H9 (cell line): ENCODE data around the gene SYT7. TPM values are rescaled to one million over a fixed set of nuclear protein-coding genes. Genes with fewer than 3 reads are reported as not detected.

Experiments
- DNase-seq: peaks from one replicate; pipeline ENCODE4 v3.0.0-alpha.2; 2017
- H2AFZ ChIP-seq: one replicate; pipeline ENCODE4 v1.6.1; 2013; ENCODE audit warnings: mild to moderate bottlenecking, low read length, control low read depth, moderate library complexity
- H2AK5ac ChIP-seq: 2 replicates; pipeline ENCODE4 v1.6.1; 2013; ENCODE audit warnings: low read length, control low read depth, mixed read lengths; ENCODE audit not compliant: insufficient read length
- H2BK120ac ChIP-seq: one replicate; pipeline ENCODE4 v1.6.1; 2013; ENCODE audit warnings: low read depth, mild to moderate bottlenecking, low read length, control low read depth, inconsistent platforms; ENCODE audit not compliant: poor library complexity, severe bottlenecking
- H2BK12ac ChIP-seq: 2 replicates; pipeline ENCODE4 v1.6.1; 2013; ENCODE audit warnings: low read length, control low read depth, mixed read lengths, low read depth; ENCODE audit not compliant: insufficient read length
- H2BK15ac ChIP-seq: 2 replicates; pipeline ENCODE4 v1.6.1; 2013; ENCODE audit warnings: low read depth, low read length, control low read depth
- H2BK20ac ChIP-seq: one replicate; pipeline ENCODE4 v1.6.1; 2013; ENCODE audit warnings: low read depth, mild to moderate bottlenecking, low read length, control low read depth, inconsistent platforms; ENCODE audit not compliant: poor library complexity, severe bottlenecking
- H2BK5ac ChIP-seq: 2 replicates; pipeline ENCODE4 v1.6.1; 2013; ENCODE audit warnings: low read length, control low read depth, mixed read lengths; ENCODE audit not compliant: insufficient read length
- H3K14ac ChIP-seq: 2 replicates; pipeline ENCODE4 v1.6.1; 2013; ENCODE audit warnings: low read length, control low read depth; ENCODE audit not compliant: insufficient read depth
- H3K18ac ChIP-seq: 2 replicates; pipeline ENCODE4 v1.6.1; 2013; ENCODE audit warnings: low read depth, mild to moderate bottlenecking, mixed read lengths, low read length, control low read depth; ENCODE audit not compliant: insufficient read length
- H3K23ac ChIP-seq: 2 replicates; pipeline ENCODE4 v1.6.1; 2013; ENCODE audit warnings: low read length, control low read depth, mixed read lengths, low read depth; ENCODE audit not compliant: insufficient read length
- H3K23me2 ChIP-seq: 2 replicates; pipeline ENCODE4 v1.6.1; 2013; ENCODE audit warnings: low read depth, mild to moderate bottlenecking, mixed read lengths, low read length, control low read depth; ENCODE audit not compliant: insufficient read length, poor library complexity, severe bottlenecking
- H3K27ac ChIP-seq: 2 replicates; pipeline ENCODE4 v1.5.1; 2013; ENCODE audit warnings: low read length, control low read depth, mixed read lengths, low read depth; ENCODE audit not compliant: insufficient read length
- H3K27me3 ChIP-seq: 2 replicates; pipeline ENCODE4 v1.6.1; 2013; ENCODE audit warnings: low read length, control low read depth, inconsistent platforms; ENCODE audit not compliant: insufficient read depth
- H3K4ac ChIP-seq: 2 replicates; pipeline ENCODE4 v1.6.1; 2013; ENCODE audit warnings: low read depth, mild to moderate bottlenecking, control low read depth, inconsistent platforms, low read length, moderate library complexity
- H3K4me1 ChIP-seq: 2 replicates; pipeline ENCODE4 v1.6.1; 2013; ENCODE audit warnings: low read length, control low read depth, inconsistent platforms; ENCODE audit not compliant: insufficient read depth
- H3K4me2 ChIP-seq: 2 replicates; pipeline ENCODE4 v1.6.1; 2013; ENCODE audit warnings: low read length, control low read depth, mixed read lengths; ENCODE audit not compliant: insufficient read length, insufficient read depth
- H3K56ac ChIP-seq: 2 replicates; pipeline ENCODE4 v1.6.1; 2013; ENCODE audit warnings: low read depth, mild to moderate bottlenecking, mixed read lengths, low read length, control low read depth; ENCODE audit not compliant: insufficient read length
- H3K79me1 ChIP-seq: 2 replicates; pipeline ENCODE4 v1.6.1; 2013; ENCODE audit warnings: low read depth, mild to moderate bottlenecking, moderate library complexity, low read length, control low read depth, inconsistent platforms; ENCODE audit not compliant: insufficient read depth, poor library complexity, severe bottlenecking
- H3K79me2 ChIP-seq: 2 replicates; pipeline ENCODE4 v1.6.1; 2013; ENCODE audit warnings: low read length, control low read depth, inconsistent platforms; ENCODE audit not compliant: insufficient read depth
- H3K9ac ChIP-seq: 2 replicates; pipeline ENCODE4 v1.6.1; 2013; ENCODE audit warnings: low read length, control low read depth, mixed read lengths; ENCODE audit not compliant: insufficient read length; ENCODE audit errors: extremely low read depth
- H3K9me3 ChIP-seq: one replicate; pipeline ENCODE4 v1.6.1; 2013; ENCODE audit warnings: low read depth, low read length, inconsistent platforms; ENCODE audit not compliant: control insufficient read depth
- H3T11ph ChIP-seq: one replicate; pipeline ENCODE4 v1.6.1; 2013; ENCODE audit warnings: mild to moderate bottlenecking, low read length, control low read depth, inconsistent platforms
- H4K20me1 ChIP-seq: one replicate; pipeline ENCODE4 v1.6.1; 2013; ENCODE audit not compliant: control insufficient read depth, insufficient read length, insufficient read depth
- H4K5ac ChIP-seq: 2 replicates; pipeline ENCODE4 v1.6.1; 2013; ENCODE audit warnings: low read depth, mild to moderate bottlenecking, mixed read lengths, low read length, control low read depth; ENCODE audit not compliant: insufficient read length
- H4K8ac ChIP-seq: replicated peaks from 2 replicates; pipeline ENCODE4 v1.6.1; 2013; ENCODE audit warnings: low read length, control low read depth, mixed read lengths, low read depth; ENCODE audit not compliant: insufficient read length
- H4K91ac ChIP-seq: 2 replicates; pipeline ENCODE4 v1.6.1; 2013; ENCODE audit warnings: low read depth, mild to moderate bottlenecking, moderate library complexity, mixed read lengths, low read length, control low read depth; ENCODE audit not compliant: insufficient read length
- H3K27ac Mint-ChIP-seq, 3 experiments: 2 replicates in 2 of 3; 3 replicates in 1 of 3; pipeline ENCODE4 v1.8.0; 2020 to 2021; ENCODE audit warnings: mixed read lengths in 3 of 3, mild to moderate bottlenecking in 1 of 3, moderate library complexity in 1 of 3
- H3K27me3 Mint-ChIP-seq: 2 replicates; pipeline ENCODE4 v1.8.0; 2021; ENCODE audit warnings: low read depth, mild to moderate bottlenecking, moderate library complexity, mixed read lengths
- H3K36me3 Mint-ChIP-seq, 3 experiments: 2 replicates in 2 of 3; 3 replicates in 1 of 3; pipeline ENCODE4 v1.8.0; 2020 to 2021; ENCODE audit warnings: low read depth in 3 of 3, mixed read lengths in 3 of 3; ENCODE audit not compliant: insufficient read depth in 1 of 3
- H3K4me1 Mint-ChIP-seq, 2 experiments: 2 replicates each; pipeline ENCODE4 v1.8.0; 2020; ENCODE audit warnings: mixed read lengths in 2 of 2
- H3K4me3 Mint-ChIP-seq, 2 experiments: 2 replicates in 1 of 2; 3 replicates in 1 of 2; pipeline ENCODE4 v1.8.0; 2020 to 2021; ENCODE audit warnings: mild to moderate bottlenecking in 2 of 2, mixed read lengths in 2 of 2, moderate library complexity in 1 of 2
- H3K9me3 Mint-ChIP-seq, 2 experiments: 2 replicates in 1 of 2; 3 replicates in 1 of 2; pipeline ENCODE4 v1.8.0; 2020; ENCODE audit warnings: mild to moderate bottlenecking in 2 of 2, mixed read lengths in 2 of 2, moderate library complexity in 1 of 2
- WGBS: extraction: QIAGEN DNeasy Blood & Tissue Kit; methylation state at CpG from one replicate; pipeline ENCODE4 v1.1.7; 2013; ENCODE audit warnings: missing lambda C conversion rate, low lambda C conversion rate, mixed read lengths; ENCODE audit not compliant: insufficient read length; ENCODE audit errors: extremely low coverage; 5-methylcytosine and 5-hydroxymethylcytosine counted together
- total RNA-seq: library from RNA; stranded (reverse); gene quantifications from 2 replicates; pipeline ENCODE4 v1.2.1, GENCODE V29; 2021
- TF ChIP-seq, protein P1 (sequence below): fragments of 200-600 bp; sonication (generic); conservative IDR thresholded peaks from 3 replicates; pipeline ENCODE4 v1.8.0; 2021; ENCODE audit warnings: antibody characterized with exemption, mild to moderate bottlenecking

Gene SYT7
- total RNA-seq, 1 experiment from 2014 or later = 8.8 TPM

DNA sequence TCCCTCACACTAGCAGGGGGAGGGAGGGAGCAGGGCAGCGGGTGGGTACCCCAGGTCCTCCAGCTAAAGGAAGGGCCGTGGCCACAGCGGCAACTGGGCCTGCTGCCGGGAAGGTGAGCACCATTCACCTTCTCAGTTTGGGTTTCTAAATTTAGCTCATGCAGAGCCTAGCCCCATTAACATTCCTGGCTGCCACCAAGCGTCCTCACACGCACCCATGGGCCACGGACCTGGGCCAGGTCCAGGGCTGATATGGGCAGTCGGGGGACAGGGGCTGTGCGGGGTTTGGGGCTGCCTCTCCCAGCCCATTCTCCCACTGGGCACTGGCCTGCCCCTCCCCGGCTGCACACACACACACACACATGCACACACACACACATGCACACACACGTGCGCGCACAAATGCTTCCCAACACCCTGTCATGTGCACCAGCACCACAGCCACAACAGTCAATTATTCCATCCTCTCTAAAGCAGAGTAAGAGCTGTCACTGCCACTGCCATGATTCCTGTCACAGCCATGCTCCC lies 28.7 kb downstream of the SYT7 start:
- H4K91ac ChIP-seq = no peak overlapping the region
- H3K9me3 ChIP-seq = no peaks in the 10 kb centered on the region
- H3K9ac ChIP-seq = no peak overlapping the region
- H3K27me3 Mint-ChIP-seq = peaks cover 45% of the 10 kb centered on the region
- H4K20me1 ChIP-seq = no peaks in the 10 kb centered on the region
- no peak overlapping the region for H4K8ac ChIP-seq
- no peak overlapping the region for H2BK12ac ChIP-seq
- no peak overlapping the region for H3K4me2 ChIP-seq
- WGBS = no CpG with 5 or more reads among the region's 13 CpGs
- H3K14ac ChIP-seq = no peak overlapping the region
- H3K18ac ChIP-seq = no peak overlapping the region
- H3K27me3 ChIP-seq = peaks cover 5% of the 10 kb centered on the region; the same call in 1 of the 2 replicates
- no peaks in the 10 kb centered on the region for H3K9me3 Mint-ChIP-seq
- no peak overlapping the region for H3K27ac ChIP-seq
- H3K4me1 Mint-ChIP-seq = peaks cover 30 to 71% of the 10 kb centered on the region in 2 experiments
- H2AK5ac ChIP-seq = no peak overlapping the region
- DNase-seq = no peak
- H3T11ph ChIP-seq = no peak overlapping the region
- no peak overlapping the region for H2BK5ac ChIP-seq
- no peaks in the 10 kb centered on the region for H3K79me1 ChIP-seq
- no peak overlapping the region for H3K23ac ChIP-seq
- H3K23me2 ChIP-seq = peaks cover 7% of the 10 kb centered on the region
- H3K27ac Mint-ChIP-seq = no peak overlapping the region
- no peak overlapping the region for H3K4me3 Mint-ChIP-seq
- no peak overlapping the region for H2BK15ac ChIP-seq
- H3K79me2 ChIP-seq = no peaks in the 10 kb centered on the region
- TF ChIP-seq, protein P1, sequence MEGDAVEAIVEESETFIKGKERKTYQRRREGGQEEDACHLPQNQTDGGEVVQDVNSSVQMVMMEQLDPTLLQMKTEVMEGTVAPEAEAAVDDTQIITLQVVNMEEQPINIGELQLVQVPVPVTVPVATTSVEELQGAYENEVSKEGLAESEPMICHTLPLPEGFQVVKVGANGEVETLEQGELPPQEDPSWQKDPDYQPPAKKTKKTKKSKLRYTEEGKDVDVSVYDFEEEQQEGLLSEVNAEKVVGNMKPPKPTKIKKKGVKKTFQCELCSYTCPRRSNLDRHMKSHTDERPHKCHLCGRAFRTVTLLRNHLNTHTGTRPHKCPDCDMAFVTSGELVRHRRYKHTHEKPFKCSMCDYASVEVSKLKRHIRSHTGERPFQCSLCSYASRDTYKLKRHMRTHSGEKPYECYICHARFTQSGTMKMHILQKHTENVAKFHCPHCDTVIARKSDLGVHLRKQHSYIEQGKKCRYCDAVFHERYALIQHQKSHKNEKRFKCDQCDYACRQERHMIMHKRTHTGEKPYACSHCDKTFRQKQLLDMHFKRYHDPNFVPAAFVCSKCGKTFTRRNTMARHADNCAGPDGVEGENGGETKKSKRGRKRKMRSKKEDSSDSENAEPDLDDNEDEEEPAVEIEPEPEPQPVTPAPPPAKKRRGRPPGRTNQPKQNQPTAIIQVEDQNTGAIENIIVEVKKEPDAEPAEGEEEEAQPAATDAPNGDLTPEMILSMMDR = no peak
- no peak overlapping the region for H4K5ac ChIP-seq
- no peak overlapping the region for H2BK120ac ChIP-seq
- H2AFZ ChIP-seq = no peak overlapping the region
- H3K4ac ChIP-seq = no peak overlapping the region
- no peaks in the 10 kb centered on the region; a peak in 1 of 7 replicates for H3K36me3 Mint-ChIP-seq
- H3K56ac ChIP-seq = no peak overlapping the region
- H3K4me1 ChIP-seq = no peaks in the 10 kb centered on the region; the same call in 1 of the 2 replicates
- H2BK20ac ChIP-seq = no peak overlapping the region
